GM19351 (cell line): ENCODE results near the gene TBXAS1.
"Not testable (repeated sequence)": the region's sequence is repeated elsewhere in the genome, so short reads cannot be mapped to it uniquely, and the experiment has no call there.

Experiments
- ATAC-seq: cut with Tn5 transposase; IDR thresholded peaks from one replicate; pipeline ENCODE4 v1.9.1; 2021; ENCODE audit warnings: mild to moderate bottlenecking, moderate library complexity; ENCODE audit not compliant: unreplicated experiment

Gene TBXAS1

GRCh38 chr7:139886899-139887298 lies 57.8 kb downstream of the TBXAS1 start:
- ATAC-seq: no peak

DNA sequence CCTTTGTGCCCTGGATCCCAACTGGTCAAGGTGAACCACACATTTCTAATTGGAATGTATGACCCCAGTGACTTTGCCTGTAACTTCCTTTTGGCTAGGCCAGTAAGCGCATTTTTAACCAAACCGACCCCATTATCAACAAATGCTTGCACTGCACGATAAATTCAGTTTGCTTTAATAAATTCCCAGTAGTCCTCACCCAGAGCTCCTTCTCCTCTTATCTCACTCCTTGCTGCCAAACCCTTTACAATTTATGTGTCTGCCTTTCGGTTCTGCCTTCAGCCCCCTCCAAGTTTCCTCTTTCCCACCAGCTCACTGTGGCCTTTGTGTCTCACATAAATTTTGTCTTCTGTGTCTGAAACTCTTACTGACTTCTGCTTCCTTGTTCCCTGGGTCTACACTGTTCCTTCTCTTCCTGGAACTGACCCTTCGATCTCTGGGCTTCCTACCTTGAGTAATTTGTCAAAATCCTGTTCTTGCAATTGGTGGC lies 59.0 kb downstream of the TBXAS1 start:
- no peak for ATAC-seq

GRCh38 chr7:139889186-139889871 lies 60.3 kb downstream of the TBXAS1 start:
- no peak for ATAC-seq

- ATAC-seq: no peak
Measured at GRCh38 chr7:139893461-139893860, 64.4 kb downstream of the TBXAS1 start.

DNA sequence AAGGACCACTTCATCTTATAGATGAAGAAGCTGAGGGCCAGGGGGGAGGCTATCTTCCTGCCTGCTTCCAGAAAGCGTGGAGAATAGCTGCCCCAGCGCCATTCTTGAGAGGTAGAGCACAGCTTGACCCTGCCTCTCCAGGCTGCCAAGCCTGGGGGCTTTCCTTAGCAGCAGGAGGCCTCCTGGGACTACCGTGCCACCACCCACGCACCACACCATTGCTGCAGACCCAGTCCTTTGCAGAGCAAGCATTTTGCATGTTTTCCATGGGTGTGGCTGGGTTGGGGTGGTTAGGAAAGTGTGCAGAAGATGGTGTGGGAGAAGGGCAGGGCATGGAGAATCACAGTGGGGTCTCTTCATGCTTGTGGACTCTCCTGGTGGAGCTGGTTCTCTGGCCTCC lies 64.9 kb downstream of the TBXAS1 start:
- ATAC-seq: peak; percentile 75

- no peak for ATAC-seq
Measured at GRCh38 chr7:139895141-139895829, 66.2 kb downstream of the TBXAS1 start.

DNA sequence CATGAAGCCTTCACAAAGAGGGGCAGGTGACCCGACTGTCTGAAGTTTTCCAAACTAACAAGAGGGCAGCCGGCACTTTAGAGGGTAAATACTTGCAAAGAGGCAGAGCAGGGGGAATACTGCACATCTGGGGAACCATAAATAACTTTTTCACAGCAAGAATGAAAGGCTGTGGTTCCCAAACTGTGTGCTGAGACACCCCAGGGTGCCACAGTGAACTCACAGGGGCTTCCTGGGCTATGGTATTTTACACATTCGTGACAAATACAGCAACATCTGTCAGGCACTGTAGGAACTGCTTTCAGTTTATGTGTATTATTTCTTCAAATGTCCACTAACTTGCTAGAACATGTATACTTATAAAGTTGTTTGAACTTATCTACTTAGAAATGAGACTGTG lies 67.2 kb downstream of the TBXAS1 start:
- no peak for ATAC-seq

GRCh38 chr7:139896831-139897230 lies 67.8 kb downstream of the TBXAS1 start:
- ATAC-seq: no peak

DNA sequence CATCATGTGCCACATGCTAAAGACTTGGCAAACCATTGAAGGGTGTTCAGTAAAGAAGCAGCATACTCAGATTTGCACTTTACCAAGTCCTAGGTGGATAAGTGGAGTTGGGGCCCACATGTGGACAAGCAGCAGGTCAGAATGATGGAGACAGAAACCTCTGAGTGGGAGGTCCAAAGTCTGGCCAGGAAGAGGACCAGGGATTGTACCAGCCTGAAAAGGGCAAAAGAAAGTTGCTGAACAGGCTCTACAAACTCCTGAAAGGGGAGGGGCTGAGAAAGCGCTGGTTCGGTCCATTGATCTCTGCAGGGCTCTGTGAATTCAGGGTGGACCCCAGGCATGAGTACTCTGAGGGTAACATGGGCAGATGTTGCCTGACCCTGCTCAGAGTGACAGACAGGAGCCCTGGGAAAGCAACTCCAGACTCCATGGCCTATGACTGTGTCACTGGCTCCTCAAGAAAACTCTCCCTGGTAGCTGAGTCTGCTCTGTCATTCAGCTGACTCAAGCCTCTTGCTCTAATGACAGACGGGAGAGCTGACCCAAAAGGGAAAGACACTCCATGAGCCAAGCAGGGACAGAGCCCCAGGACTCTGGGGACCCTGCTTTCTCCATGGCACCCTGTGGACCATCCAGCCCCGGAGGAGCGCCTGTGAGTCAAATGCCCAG lies 68.5 kb downstream of the TBXAS1 start:
- ATAC-seq: no peak

- no peak for ATAC-seq
Measured at GRCh38 chr7:139898483-139898882, 69.4 kb downstream of the TBXAS1 start.

DNA sequence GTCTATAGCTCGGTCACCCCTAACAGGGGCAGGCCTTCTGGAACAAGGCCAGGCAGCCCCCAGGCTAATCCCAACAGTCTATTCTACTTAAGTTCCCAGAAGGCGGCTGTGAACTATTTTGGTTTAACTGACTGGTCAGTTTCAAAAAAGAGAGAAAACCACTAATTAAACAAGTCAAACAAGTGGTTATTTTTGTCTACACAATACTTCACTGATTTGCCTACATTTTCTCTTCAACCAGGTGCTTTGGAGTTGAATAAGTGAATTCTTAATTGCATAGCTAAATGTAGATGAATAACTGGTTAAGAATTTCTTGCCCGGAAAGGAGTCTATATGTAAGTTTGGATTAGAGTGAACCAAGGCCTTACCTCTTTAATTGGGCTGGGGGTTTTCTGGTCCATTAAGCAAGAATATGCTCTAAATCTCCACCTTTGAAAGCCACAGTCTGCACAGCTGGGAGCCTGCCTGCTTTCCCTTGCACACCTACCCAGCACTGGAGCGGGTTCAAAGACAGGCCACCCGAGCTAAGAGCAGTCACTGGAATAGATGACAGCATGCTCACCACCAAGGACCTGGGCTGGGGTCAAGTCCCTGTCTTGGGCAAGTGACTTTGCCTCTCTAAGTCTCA lies 70.4 kb downstream of the TBXAS1 start:
- ATAC-seq: no peak

DNA sequence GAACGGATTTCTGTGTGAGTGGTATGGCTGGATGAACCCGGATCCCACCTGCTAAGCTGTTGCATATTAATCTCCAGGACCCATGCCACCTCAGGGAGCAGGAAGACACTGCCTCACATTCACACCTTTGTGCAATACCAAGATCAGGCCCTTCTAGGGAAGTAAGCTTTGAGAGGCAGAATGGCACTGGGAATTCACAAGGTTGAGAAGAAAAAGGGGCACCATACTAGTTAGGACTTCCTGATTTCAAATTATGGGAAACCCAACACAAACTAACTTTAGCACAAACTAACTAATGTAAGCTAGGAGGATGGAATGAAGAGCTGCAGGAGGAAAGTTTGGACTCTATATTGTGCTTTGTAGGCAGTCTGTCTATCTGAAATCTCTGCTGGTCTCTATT lies 71.3 kb downstream of the TBXAS1 start:
- no peak for ATAC-seq

GRCh38 chr7:139901056-139901795 lies 72.2 kb downstream of the TBXAS1 start:
- no peak for ATAC-seq

DNA sequence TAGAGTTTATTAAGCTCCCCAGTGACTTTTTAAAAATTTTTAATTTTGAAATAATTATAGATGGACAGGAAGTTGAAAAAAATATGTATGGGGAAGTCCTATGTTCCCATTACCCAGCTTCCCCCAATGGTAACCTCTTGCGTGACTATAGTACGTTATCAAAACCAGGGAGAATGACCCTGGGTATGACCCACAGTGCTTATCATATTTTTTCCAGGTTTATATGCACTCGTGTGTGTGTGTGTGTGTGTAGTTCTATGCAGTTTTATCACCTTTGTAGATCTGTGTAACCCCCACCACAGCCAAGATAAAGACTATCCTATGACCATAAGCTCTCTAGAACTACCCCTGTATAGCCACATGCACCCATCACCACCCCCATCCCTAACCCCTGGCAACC lies 72.8 kb downstream of the TBXAS1 start:
- ATAC-seq: no peak

DNA sequence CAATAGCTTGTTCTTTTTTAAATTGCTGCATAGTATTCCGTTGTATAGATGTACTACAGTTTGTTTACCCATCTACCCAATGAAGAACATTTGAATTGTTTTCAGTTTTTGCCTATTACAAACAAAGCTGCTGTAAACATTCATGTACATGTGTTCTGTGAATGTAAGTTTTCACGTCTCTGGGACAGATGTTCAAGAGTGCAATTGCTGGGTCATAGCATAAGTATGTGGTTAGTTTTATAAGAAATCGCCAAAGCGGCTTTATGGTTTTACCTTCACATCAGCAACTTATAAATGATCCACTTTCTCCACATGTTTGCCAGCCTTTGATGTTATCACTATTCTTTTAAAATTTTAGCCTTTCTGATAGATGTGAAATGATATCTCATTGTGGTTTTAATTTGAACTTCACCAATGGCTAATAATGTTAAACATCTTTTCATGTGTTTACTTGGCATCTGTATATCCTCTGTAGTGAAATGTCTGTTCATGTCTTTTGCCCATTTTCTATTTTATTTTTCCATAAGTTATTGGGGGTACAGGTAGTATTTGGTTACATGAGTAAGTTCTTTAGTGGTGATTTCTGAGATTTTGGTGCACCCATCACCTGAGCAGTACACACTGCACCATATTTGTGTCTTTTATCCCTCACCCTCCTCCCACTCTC lies 73.5 kb downstream of the TBXAS1 start:
- no peak for ATAC-seq

- not testable (repeated sequence) for ATAC-seq
Measured at GRCh38 chr7:139903103-139903477, 74.0 kb downstream of the TBXAS1 start.

- ATAC-seq: no peak
Measured at GRCh38 chr7:139906879-139907278, 77.8 kb downstream of the TBXAS1 start.

GRCh38 chr7:139908792-139909191 lies 79.7 kb downstream of the TBXAS1 start:
- no peak for ATAC-seq

- ATAC-seq: no peak
Measured at GRCh38 chr7:139909379-139910050, 80.5 kb downstream of the TBXAS1 start.
